Hematopoietic multipotent progenitor cell (in vitro differentiated cells): ENCODE data around the gene MYO1G. TPM values are rescaled to one million over a fixed set of nuclear protein-coding genes. Genes with fewer than 3 reads are reported as not detected.

Source experiments
- DNase-seq, 3 donors: peaks; one replicate each; pipeline ENCODE4 v3.0.0-alpha.2; 2011 to 2015; ENCODE audit warnings: low read depth in 2 of 3, low spot score in 2 of 3
- total RNA-seq: library from RNA; depleted of rRNA; stranded (reverse); fragments of >200 nt; gene quantifications from one replicate; pipeline ENCODE4 v1.2.3, GENCODE V29; 2012

Gene MYO1G
- total RNA-seq, 1 donor, result 150 TPM

DNA sequence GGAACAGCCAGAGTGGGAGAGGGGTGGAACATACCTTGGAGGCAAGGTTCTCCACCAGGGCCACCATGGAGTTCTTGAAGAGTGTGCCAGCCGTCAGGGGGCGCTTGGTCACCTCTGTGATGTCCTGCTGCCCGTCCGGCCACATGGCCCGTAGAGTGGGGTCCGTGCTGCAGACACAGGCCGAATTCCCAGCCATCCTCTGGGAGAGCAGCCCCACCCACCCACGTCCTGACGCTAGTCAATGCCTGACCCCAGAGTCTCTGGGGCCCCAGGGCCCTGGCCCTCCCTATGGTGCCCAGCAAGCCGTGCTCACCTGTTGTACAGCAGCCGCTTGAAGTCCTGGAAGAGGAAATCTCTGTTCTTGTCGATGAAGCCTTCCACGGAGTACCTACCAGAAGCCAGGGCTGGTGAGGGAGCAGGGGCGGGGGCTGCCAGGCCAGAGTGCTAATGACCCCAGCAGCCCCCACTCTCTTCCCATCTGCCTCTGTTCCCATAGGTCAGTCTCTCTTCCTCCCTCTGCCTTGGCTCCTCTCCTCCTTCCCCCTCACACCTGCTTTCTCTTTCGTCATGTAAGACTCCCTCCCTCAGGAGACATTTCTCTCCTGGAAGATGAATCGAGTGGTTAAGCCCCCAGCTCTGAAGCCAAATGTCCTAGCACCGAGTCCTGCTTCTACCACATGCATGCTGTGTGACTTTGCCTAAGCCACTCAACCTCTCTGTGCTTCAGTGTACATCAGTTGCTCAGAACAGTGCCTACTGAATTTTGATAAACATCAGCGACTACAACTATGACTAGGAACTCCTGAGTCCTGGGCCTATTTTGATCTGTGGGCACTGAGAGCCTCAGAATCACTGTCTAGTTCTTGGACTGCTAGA lies 11.0 kb downstream of the MYO1G start:
- DNase-seq, result no peak

DNA sequence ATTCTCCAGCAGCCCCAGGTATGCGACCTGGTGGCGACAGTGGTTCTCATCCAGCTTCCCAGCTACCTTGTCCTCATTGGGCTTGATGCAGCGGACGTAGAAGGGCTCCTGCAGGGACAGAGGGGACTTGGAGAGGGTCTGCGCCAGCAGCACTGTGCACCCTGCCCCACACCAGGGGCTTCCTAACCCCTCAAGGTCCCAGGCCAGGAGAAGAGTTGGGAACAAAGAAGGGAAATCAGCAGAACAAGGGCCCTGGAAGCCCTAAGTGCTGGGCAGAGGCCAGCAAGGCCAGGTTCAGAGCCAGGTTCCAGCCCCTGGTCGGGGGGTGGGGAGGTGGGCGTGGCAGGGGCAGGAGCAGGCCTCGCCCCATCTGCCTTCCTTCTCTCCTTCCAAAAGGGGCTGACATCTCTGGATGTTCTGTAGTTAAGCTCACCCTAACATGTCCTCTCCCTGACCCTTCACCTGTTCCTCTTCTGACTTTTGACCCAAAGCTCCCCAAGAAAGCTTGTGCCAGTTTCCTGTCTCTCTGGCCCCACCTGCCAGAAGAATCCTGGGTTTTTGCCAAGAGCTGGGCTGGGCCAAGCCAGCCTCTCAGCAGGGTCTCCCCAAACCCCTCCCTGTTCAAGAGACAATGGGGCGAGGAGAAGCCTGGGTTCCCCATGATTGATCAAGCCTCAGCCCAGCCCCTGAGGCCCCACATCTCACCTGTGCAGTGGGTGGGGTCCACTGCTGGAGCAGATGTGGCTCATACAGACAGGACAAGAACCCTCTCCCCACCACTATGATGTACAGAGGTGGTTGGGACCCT lies 11.9 kb downstream of the MYO1G start:
- DNase-seq, result no peak

DNA sequence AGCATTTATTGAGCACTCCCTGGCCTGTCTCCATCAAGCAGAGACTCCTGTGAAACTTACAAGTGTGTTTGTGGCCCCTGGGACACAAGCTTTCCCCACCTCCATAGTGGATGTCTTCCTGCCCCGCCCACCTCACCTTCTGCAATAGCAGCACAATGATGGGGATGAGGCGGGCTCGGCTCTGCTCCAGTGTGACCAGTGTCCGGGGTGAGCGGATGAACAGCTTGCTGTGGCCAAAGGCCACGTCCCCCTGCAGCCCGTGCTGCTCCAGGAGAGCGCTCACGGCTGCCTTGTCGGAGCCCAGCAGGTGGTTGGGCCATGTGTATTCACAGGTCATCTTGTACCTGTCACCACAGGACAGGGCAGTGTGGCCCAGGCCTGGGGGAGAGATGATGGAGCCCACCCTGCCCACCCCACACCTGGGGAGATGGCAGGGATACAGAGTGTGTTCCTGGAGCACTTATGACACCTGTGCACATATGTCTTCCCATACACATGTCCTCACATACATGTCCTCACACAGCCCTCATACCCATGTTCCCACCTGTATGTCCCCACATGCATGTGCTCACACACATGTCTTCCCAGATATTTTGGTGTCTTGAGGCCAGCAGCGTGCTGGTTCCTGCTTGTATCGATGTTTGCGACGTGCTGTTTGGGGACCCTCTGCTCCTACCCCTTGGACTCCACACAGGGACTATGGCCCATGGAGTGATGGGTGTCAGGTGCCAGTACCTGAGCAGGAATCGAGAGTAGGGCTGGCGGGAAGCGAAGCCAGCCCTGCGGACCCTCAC lies 12.7 kb downstream of the MYO1G start:
- DNase-seq, result no peak

DNA sequence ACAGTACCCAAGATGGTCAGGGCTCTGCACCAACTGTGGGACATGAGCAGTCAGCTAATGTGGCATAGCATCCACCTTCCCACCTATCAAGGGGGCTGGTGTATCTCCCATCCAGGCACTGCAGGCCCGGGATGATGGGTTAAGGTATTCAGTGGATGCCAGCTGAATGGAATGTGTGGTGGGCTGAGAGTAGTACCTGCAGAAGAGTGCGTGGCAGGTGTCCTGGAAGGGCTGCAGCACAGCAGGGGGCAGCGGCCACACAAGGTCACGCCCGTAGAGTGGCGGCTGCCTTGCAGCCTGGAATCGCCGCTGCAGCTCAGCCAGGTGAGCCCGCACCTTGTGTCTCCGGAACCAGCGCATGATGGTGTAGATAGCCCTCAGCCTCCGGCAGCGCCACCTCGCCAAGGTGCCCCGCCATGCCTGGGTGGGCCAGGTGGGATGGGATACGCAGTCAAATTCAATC lies 13.3 kb downstream of the MYO1G start:
- no peak for DNase-seq

DNA sequence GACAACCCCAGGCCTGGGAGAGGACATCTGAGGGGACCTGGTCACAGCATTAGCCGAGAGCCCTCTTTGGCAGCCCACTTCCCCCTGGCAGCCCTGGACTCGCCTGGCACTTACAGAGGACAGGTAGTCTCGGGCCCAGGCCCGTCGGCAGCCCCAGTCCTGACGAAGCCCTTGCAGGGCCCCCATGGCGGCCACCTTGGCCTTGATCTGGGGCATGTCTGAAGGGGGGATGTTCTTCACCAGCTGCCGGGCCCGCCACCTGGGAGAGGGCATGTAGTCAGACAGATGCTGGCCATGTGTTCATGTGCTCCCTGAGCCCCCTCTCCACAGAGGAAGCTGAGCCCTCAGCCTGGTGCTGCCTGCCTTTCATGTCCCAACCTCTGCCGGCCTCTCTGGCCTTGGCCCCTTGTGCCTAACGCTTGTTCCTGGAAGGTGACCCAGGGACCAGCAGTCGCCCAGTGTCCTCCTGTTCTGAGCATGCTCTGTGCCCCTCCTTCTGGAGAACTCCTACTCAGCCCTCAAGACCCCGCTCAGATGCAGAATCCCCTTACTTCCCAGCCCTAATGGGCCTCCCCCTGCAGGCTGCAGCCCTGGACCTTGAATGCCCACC lies 13.9 kb downstream of the MYO1G start:
- DNase-seq, result no peak

DNA sequence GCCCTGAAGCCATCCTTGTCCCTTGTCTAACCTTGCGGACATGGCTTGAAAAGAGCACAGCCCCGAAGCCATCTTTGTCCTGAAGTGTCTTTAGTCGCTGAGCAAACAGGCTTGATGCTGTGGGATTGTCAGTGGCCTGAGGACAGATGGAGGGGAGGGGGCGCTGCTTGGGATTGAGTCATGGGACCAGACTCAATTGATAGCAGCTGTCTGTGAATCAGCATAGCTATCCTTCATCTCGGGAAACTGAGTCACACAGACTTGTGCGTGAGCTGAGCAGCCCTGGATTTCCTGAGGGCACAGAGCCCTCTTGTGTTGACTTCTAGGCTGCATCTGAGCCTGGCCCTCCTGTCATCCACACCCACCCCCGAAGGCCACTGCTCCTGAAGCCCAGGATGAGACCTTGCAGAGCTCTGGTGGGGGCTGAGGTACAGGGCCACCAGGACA lies 14.4 kb downstream of the MYO1G start:
- no peak for DNase-seq

DNA sequence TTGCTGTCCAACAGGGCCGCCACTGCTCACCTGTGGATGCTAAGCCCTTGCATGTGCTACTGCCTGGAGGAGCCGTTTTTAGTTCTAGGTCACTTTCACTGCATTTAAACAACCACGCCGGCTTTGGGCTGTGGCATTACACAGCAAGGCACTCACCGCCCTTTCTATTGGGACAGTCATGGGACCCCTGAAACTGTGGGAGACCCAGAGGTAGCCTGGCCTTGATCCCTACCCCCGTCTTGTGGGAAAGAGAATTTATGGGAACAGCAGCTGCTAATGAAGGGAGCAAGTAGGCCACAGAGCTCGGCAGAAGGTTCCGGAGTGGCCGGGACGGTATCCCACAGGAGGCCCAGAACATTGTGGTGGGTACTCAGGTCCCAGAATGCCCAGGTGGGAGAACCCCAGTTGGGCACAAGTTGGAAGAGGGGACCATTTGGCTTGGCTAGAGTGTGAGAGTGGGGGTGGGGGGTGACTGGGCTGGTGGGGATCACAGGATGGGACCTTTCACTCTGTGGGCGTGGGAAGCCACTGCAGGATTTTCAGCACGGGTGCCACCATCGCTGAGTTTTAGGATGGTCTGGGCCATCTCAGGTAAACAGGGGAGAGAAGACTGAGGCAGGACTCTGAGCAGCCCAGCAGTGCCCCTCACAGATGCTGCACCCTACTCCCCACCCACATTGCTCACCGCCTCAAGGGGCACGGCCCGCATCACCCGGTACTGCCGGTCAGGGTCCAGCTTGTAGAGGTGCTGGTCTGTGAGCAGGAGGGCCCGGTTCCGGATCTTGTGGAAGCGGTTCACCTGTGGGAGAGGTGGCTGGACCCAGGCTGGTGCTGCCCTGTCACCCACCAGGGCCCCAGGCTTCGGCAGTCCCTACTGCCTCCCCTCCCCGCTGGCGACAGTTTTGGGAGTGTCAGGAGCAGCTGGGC lies 15.2 kb downstream of the MYO1G start:
- DNase-seq, result no peak

DNA sequence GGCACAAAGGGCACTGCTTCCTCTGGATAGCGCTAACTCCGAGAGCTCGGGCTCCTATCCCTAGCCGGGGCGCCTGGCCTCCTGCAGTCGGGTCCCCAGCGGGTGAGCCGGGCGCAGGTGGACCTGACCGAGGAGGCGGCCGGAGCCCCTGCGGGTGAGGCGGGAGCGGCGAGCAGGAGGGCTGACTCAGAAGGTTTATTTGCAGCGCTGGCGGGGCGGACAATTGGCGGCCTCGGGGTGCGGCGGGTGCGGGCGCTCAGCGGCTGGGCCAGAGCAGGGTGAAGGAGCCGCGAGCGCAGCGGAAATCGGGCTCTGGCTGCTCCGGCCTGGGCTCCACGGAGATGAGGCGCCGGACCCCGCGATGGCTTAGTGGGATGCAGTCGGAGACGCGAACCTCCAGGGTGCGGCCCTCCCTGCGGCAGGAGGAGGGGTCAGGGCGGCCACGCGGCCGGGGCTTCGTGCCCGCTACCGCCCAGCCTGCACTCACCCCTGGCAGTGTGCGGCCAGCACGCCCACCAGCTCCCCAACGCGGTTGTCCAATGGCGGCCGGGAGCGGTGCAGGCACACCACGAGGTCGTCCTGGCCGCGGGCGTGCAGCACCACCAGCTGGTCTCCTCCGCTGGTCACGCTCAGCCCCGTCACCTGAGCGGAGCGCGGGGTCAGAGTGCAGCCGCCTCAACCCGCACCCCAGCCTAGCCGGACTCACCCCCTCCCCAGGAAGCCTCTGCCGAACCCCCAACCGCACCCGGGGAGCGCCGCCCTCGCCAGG lies 16.1 kb downstream of the MYO1G start:
- no peak for DNase-seq

DNA sequence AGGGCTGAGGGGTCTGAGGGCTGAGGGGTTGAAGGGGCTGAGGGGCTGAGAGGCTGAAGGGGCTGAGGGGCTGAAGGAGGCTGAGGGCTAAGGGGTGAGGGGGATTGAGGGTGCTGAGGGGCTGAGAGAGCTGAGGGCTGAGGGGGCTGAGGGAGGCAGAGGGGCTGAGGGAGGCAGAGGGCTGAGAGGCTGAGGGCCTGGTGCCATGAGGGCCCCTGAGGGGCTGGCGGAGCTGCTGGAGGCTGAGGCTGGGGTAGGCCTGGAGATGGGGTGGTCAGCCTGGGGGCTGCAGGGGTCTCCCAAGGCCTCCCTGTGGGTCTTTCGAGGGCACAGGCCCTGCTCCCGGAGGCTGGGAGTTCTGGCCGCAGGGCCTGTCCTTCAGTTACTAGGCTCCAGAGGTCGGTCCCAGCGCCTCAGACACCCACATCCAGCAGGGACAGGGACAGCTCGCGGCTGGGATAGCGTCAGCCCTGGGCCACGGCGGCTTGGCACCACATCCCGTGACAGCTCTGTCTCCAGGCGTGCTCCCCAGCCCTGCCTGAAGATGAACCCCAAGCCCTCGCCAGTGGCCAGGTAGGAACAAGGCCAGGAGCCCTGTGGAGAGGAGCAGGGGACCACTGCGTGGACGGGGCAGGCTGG lies 16.9 kb downstream of the MYO1G start:
- DNase-seq, result no peak

DNA sequence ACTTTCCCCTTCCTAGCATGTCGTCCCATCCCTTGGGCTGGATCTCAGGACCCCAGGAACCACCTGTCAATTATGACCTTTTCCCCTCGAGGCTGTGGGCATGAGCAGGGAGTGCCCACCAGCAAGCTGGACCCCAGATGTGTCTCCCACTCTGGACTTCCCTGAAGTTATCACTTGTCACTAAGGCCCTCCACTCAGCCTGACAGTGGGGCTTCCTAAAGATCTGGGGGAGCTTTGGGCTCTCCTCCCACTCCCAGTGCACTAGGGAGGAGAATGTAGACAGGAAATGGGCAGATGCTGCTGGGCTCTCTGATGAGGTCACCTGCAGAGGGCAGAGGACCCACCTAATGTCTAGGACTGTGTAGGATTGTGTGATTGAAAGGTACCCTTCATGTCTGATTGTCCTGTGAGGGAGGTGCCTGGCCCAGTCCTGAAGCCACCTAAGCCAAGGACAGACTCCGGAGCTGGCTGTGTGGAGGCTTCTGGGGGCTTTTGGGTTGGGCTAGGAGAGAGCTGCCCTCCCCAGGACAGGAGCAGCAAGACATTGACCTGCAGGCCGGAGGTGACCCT lies 18.7 kb downstream of the MYO1G start:
- no peak for DNase-seq

DNA sequence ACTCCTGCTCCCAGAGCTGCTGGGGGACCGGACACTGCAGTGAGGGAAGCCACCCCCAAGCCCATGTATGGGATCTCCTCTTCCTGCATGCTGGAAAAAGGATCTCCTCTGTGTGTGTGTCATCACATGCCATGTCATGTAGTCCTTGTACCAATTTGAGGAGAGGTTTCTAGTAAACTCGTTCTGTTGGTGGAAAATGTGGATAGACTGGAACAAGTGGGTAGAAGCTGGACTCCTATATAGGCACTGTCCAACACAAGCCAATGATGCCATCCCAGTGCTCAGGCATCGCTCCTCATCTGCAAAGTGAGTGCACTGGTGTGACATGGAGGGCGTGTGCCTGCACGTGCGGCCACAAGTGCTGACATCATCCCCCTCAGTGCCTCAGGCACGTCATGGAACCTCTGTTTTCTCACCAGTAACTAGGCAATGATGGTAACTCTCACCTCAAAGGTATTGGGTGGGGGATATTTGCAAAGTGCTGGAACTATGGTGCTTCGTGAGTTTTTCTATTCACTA lies 19.3 kb downstream of the MYO1G start:
- DNase-seq, result no peak

DNA sequence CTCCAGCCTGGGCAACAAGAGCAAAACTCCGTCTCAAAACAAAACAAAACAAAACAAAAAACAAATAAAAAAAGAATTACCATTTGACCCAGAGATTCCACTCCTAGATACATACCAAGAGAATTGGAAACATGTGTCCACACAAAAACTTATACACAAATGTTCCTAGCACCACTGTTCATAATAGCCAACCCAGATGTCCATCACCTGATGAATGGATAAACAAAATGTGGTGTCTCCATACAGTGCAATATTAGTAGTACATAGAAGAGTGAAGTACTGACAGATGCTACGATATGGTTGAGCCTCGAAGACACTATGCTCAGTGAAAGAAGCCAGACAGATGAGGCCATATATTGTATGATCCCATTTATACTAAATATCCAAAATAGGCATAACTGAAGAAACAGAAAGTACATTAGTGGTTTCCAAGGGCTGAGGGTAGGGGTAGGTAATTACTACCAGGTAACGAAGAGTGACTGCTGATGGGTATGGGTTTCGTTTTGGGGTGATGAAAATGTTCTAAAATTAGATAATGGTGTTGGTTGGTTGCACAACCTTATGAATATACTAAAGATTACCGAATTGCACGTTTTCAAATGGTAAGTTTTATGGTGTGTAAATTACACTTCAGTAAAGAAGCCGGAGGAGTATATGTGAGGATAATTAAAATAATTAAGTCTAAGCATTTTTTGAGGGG lies 20.0 kb downstream of the MYO1G start:
- DNase-seq, result no peak

DNA sequence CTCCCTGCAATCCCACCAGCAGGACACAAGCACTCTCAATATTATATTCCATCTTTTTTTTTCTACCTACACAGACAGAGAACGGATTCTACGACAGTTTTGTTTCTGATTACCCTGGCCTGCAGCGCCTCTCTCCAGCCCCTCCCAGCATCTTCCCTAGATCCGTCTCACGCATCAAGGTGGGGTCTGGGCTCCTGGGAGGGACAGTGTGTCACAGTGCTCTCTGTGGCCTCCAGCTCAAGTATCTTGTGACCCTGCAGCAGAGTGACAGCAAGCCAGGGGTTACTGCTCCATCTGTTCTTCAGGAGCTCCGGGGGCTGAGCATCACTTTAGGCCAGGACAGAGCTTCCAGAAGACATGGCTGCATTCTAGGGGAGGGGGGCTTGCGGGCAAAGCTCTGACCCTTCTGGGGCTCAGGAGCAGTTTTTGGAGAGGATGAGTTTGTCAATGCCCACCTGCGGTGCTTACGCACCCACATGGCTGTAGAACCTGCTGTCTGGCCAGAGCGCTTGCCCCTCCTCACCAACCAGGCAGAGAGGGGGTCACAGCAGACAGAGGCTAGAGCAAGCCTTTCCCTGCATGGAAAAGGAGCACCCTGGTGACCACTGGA lies 22.6 kb downstream of the MYO1G start:
- no peak for DNase-seq

DNA sequence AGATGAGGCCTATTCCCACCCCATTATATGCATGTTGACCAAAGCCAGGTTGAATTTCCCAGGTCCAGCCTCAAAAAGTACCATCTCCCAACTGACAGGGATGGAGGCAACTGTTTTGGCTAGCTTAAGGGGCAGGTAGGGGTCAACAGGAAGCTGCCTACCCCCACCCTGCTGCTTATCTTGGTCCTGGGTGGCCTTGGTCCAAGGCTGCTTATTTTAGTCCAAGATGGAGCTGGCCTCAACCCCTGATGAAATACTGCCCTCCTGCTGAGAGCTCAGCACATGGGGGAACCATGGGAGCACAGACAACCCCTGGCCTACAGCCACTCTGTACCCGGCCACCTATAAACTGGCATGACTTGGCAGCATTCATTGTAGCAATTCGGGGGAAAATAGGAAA lies 23.1 kb downstream of the MYO1G start:
- DNase-seq, result no peak

DNA sequence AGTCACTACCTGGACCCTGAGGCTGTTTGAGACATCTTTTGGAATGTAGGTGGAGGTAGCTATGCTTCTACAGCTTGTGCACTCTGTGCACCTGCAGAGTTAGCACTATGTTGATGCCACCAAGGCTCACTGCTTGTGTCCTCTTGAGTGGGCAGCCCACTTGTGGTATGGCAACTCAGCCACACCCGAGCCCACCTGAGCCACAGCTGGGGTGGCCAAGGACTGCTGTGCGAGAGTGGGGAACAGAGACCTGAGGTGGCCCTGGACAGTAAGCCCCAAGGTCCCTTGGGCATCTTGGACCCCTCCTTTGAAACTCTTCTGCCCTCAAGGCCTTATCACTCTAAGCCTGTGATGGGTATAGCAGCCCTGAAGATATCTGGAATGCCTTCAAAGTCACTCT lies 25.7 kb downstream of the MYO1G start:
- no peak for DNase-seq

DNA sequence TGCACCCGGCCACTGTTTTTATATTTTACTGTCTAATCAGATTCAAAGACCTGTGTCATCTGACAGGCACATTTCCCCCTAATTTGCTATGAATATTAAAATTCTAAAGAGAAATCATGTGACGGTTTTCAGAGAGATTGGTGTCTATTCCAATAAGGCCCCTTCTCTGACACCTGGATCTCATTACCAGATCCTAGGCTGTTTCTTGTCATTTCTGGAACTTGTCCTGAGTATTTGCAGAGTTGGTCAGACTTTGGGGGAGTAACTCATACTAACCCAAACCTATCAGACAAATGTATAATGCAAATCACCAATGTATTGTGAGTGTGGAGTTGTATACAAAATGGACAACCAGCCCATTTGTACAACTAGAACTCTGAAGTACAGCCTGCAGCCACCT lies 29.5 kb downstream of the MYO1G start:
- DNase-seq, result no peak

DNA sequence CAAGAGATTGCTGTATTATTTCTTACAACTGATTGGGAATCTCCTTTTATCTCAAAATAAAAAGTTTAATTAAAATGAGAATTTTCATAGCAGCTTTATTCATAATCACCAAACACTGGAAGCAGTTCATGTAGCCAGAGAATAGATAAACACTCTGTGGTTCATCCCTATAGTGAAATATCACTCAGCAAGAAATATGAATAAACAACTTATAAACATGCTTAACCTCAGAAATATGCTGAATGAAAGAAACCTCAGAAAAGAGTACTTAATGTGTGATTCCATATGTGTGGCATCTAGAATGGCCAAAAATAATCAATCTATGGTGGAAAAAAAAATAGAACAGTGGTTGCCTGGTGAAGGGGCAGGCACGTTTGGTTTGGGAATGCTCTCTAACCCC lies 33.3 kb downstream of the MYO1G start:
- no peak for DNase-seq
